GM23338 (cell line): ENCODE results near the gene RASGRP1. TPM values are rescaled to one million over a fixed set of nuclear protein-coding genes. Genes with fewer than 3 reads are reported as not detected.

Source experiments
- ATAC-seq: fragments of 200-7000 bp; cut with Tn5 transposase; 3 replicates; pipeline ENCODE4 v1.9.1; 2020
- DNase-seq: peaks from one replicate; pipeline ENCODE4 v3.0.0-alpha.2; 2015; ENCODE audit warnings: low spot score
- H2AFZ ChIP-seq: fragments of 200-600 bp; sonication (generic); 2 replicates; pipeline ENCODE4 v1.8.0; 2016; ENCODE audit warnings: antibody characterized with exemption, mild to moderate bottlenecking, moderate library complexity
- H3F3A ChIP-seq: fragments of 200-600 bp; sonication (generic); replicated peaks from 2 replicates; pipeline ENCODE4 v1.8.0; 2017; ENCODE audit warnings: antibody characterized with exemption, mixed run types, low read depth
- H3K27ac ChIP-seq: fragments of 200-600 bp; sonication (generic); 2 replicates; pipeline ENCODE4 v1.6.1; 2016; ENCODE audit warnings: low read depth
- H3K27me3 ChIP-seq: fragments of 200-600 bp; sonication (generic); 2 replicates; pipeline ENCODE4 v1.8.0; 2016; ENCODE audit warnings: mild to moderate bottlenecking, mixed run types, moderate library complexity; ENCODE audit not compliant: insufficient read depth
- H3K36me3 ChIP-seq: fragments of 200-600 bp; sonication (generic); 2 replicates; pipeline ENCODE4 v1.8.0; 2016; ENCODE audit warnings: mild to moderate bottlenecking; ENCODE audit not compliant: insufficient read depth
- H3K4me1 ChIP-seq: fragments of 200-600 bp; sonication (generic); 2 replicates; pipeline ENCODE4 v1.8.0; 2016; ENCODE audit warnings: mild to moderate bottlenecking, moderate library complexity; ENCODE audit not compliant: insufficient read depth
- H3K4me2 ChIP-seq: fragments of 200-600 bp; sonication (generic); 2 replicates; pipeline ENCODE4 v1.7.1; 2017; ENCODE audit warnings: mixed run types
- H3K4me3 ChIP-seq: fragments of 200-600 bp; sonication (generic); 2 replicates; pipeline ENCODE4 v1.6.1; 2016; ENCODE audit warnings: mixed run types
- H3K79me2 ChIP-seq: fragments of 200-600 bp; sonication (generic); replicated peaks from 2 replicates; pipeline ENCODE4 v1.8.0; 2017; ENCODE audit warnings: mild to moderate bottlenecking; ENCODE audit not compliant: insufficient read depth
- H3K9me2 ChIP-seq: fragments of 200-600 bp; sonication (generic); 2 replicates; pipeline ENCODE4 v1.8.0; 2017; ENCODE audit not compliant: insufficient read depth
- H4K20me1 ChIP-seq: fragments of 200-600 bp; sonication (generic); replicated peaks from 2 replicates; pipeline ENCODE4 v1.8.0; 2017; ENCODE audit warnings: mild to moderate bottlenecking; ENCODE audit not compliant: insufficient read depth
- H3K27ac Mint-ChIP-seq: 2 replicates; pipeline ENCODE4 v1.8.0; 2020; ENCODE audit warnings: inconsistent platforms, mild to moderate bottlenecking, moderate library complexity, mixed read lengths
- H3K27me3 Mint-ChIP-seq: 3 replicates; pipeline ENCODE4 v1.8.0; 2022; ENCODE audit warnings: low read depth, mild to moderate bottlenecking, moderate library complexity, mixed read lengths, inconsistent platforms; ENCODE audit not compliant: insufficient read depth, poor library complexity
- H3K36me3 Mint-ChIP-seq: 3 replicates; pipeline ENCODE4 v1.8.0; 2021; ENCODE audit warnings: low read depth, mild to moderate bottlenecking, inconsistent platforms, moderate library complexity, mixed read lengths
- H3K4me1 Mint-ChIP-seq: 3 replicates; pipeline ENCODE4 v1.8.0; 2020; ENCODE audit warnings: mild to moderate bottlenecking, inconsistent platforms, mixed read lengths
- H3K4me3 Mint-ChIP-seq: 3 replicates; pipeline ENCODE4 v1.8.0; 2021; ENCODE audit warnings: moderate library complexity, mild to moderate bottlenecking, inconsistent platforms, mixed read lengths
- H3K9me3 Mint-ChIP-seq: 3 replicates; pipeline ENCODE4 v1.8.0; 2020; ENCODE audit warnings: moderate library complexity, mild to moderate bottlenecking, inconsistent platforms, mixed read lengths
- CREB1 ChIP-seq: fragments of 250-450 bp; sonication (Bioruptor Pico); IDR thresholded peaks from 2 replicates; pipeline ENCODE4 v1.5.0; 2020; ENCODE audit warnings: low read depth, mild to moderate bottlenecking, moderate library complexity
- CTCF ChIP-seq, 2 experiments: fragments of 200-600 bp in 1 of 2; sonication (generic) in 1 of 2; conservative IDR thresholded peaks; 2 replicates each; pipeline versions ENCODE4 v1.5.1 to v1.6.1; 2016 to 2017; ENCODE audit warnings: antibody characterized with exemption in 2 of 2, low read depth in 2 of 2, mild to moderate bottlenecking in 2 of 2, moderate library complexity in 1 of 2
- EZH2 ChIP-seq: fragments of 200-600 bp; sonication (generic); IDR thresholded peaks from one replicate; pipeline ENCODE4 v1.8.0; 2017; ENCODE audit warnings: antibody characterized with exemption, mild to moderate bottlenecking, low read depth; ENCODE audit not compliant: unreplicated experiment
- EZH2phosphoT487 ChIP-seq: fragments of 200-600 bp; sonication (generic); IDR thresholded peaks from one replicate; pipeline ENCODE4 v1.8.1; 2018; ENCODE audit warnings: antibody characterized with exemption; ENCODE audit not compliant: unreplicated experiment
- REST ChIP-seq: IDR thresholded peaks from one replicate; pipeline ENCODE4 v1.6.1; 2018; ENCODE audit warnings: antibody characterized with exemption; ENCODE audit not compliant: unreplicated experiment
- STAT1 ChIP-seq: IDR thresholded peaks from one replicate; pipeline ENCODE4 v1.6.1; 2016; ENCODE audit warnings: antibody characterized with exemption; ENCODE audit not compliant: unreplicated experiment
- ZNF462 ChIP-seq: fragments of 250-450 bp; sonication (Bioruptor Pico); IDR thresholded peaks from 2 replicates; pipeline ENCODE4 v1.5.0; 2020; ENCODE audit warnings: mild to moderate bottlenecking, moderate library complexity
- polyA plus RNA-seq: library from polyadenylated mRNA; unstranded; fragments of >200 nt; fragmentation: Nextera tagmentation; extraction: Ambion mirVana; gene quantifications from 2 replicates; pipeline ENCODE4 v1.2.1, GENCODE V29; 2016
- total RNA-seq: library from RNA; depleted of rRNA; stranded (reverse); fragments of >200 nt; shearing (Covaris generic); gene quantifications from 2 replicates; pipeline ENCODE4 v1.2.3, GENCODE V29; 2014

Gene RASGRP1
- total and polyA plus RNA-seq, 2 experiments from 2014 or later = 1.1 to 1.2 TPM

- TF ChIP-seq REST (no peak), CTCF (conservative IDR thresholded peaks at IDR 0.05; ENCODE audit: low read depth in 2 of 2) (no peak), CREB1 (no peak)
Observed at GRCh38 chr15:38476120-38476519, 88.5 kb downstream of the RASGRP1 start (continued).

- ATAC-seq (no peak), DNase-seq (no peak)
- H3K4me2 ChIP-seq = no peak overlapping the region
- H3F3A ChIP-seq = no peaks in the 10 kb centered on the region
- TF ChIP-seq STAT1 (no peak), EZH2 (no peak), CREB1 (no peak), ZNF462 (CRISPR knock-in tag) (no peak), CTCF (conservative IDR thresholded peaks at IDR 0.05; ENCODE audit: low read depth in 2 of 2) (no peak), EZH2phosphoT487 (no peak)
- peaks cover 1% of the 10 kb centered on the region for H3K27me3 Mint-ChIP-seq
- H3K4me1 ChIP-seq = no peaks in the 10 kb centered on the region
- no peaks in the 10 kb centered on the region for H3K4me1 Mint-ChIP-seq
- no peaks in the 10 kb centered on the region for H3K9me2 ChIP-seq
- peaks cover 33% of the 10 kb centered on the region for H3K36me3 Mint-ChIP-seq
- no peaks in the 10 kb centered on the region for H3K79me2 ChIP-seq
- H4K20me1 ChIP-seq = no peaks in the 10 kb centered on the region
- no peaks in the 10 kb centered on the region for H3K27me3 ChIP-seq
- H3K36me3 ChIP-seq = no peaks in the 10 kb centered on the region; the same call in 1 of the 2 replicates
- H3K27ac Mint-ChIP-seq = no peak overlapping the region
- H3K27ac ChIP-seq = no peak overlapping the region
- H3K9me3 Mint-ChIP-seq = no peaks in the 10 kb centered on the region
- no peak overlapping the region for H2AFZ ChIP-seq
- no peak overlapping the region for H3K4me3 Mint-ChIP-seq
- H3K4me3 ChIP-seq = no peak overlapping the region
Observed at GRCh38 chr15:38475361-38475760, 89.3 kb downstream of the RASGRP1 start.
